Fibroblast of villous mesenchyme (primary cell): ENCODE measurements around the gene LUZP2. TPM values are rescaled to one million over a fixed set of nuclear protein-coding genes. Genes with fewer than 3 reads are reported as not detected.

Experiments used
- DNase-seq: peaks from one replicate; pipeline ENCODE4 v3.0.0-alpha.2; 2010; ENCODE audit warnings: low read depth
- H3K4me3 ChIP-seq: 2 replicates; pipeline ENCODE4 v1.5.1; 2011; ENCODE audit warnings: low read depth, mild to moderate bottlenecking, low read length
- CTCF ChIP-seq: IDR thresholded peaks from 2 replicates; pipeline ENCODE4 v1.5.1; 2012; ENCODE audit warnings: low read depth, mild to moderate bottlenecking, low read length; ENCODE audit not compliant: insufficient read depth
- total RNA-seq: library from RNA; depleted of rRNA; stranded (reverse); fragments of >200 nt; gene quantifications from 2 replicates; pipeline ENCODE4 v1.2.3, GENCODE V29; 2012

The LUZP2 gene
- total RNA-seq, 1 donor, result under 0.01 TPM

- DNase-seq, result no peak
- no peak overlapping the region for H3K4me3 ChIP-seq
- TF ChIP-seq CTCF, result no peak
Measured at GRCh38 chr11:24925091-24925490, 428.2 kb downstream of the LUZP2 start.

DNA sequence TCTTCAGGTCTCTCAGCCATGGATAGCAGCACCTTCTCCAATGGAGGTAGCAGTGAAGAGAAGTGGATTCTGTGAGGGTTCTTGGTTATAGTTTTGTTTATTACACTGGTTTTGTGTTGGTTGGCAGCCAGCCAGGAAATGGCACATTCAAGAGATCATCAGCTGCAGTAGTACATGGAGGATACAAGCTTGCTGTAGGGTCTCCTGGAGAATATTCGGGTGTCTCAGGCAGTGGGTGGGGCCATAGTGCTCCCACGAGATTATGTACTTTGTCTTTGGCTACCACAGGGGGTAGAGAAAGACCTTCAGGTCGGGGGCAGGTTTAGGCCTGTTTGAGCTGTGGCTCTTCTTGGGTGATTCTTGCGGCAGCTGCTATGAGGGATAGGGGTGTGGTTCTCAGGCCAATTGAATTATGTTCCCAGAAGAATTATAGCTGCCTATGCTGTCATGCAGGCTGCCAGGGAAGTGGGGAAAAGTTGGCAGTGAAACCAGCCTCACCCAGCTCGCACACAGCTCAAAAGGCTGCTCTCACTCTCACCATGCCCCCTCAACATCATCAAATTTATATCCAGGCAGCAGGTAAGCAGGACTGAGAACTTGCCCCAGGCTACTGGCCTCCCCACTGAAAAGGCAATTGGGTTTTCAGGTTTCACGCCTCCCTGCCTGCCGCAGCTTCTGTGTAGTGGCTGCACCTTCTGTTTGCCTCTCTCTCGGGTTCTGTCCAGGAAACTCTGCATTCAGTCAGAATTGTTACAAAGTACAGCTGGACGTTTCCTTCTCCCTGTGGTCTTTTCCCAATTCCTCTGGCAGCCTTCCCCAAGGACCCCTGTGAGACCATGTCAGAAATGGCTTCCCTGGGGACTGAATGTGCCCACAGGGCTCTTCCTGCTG, 435.5 kb downstream of the LUZP2 start:
- no peak for TF ChIP-seq CTCF
- no peak for DNase-seq
- H3K4me3 ChIP-seq, result no peak overlapping the region

GRCh38 chr11:24934733-24935439, 438.0 kb downstream of the LUZP2 start:
- no peak for TF ChIP-seq CTCF
- no peak for DNase-seq
- H3K4me3 ChIP-seq, result no peak overlapping the region

DNA sequence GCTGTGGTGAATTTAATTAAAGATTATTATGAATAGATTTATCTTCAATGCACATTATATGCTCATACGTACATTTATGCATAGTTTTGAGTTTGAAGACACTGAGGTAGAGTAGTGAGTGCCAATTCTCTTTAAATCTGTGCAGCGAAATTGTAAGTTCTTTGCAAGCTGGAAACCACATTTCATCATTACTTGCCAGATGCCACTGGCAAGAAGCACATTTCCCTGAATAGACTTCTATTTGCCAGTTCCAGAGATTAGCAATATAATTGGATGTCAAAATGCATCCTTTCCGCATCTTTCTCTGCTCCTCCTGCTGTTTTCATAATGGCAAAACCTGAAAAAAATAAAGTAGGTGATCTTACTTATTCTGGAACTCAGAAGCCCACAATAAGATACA, 448.0 kb downstream of the LUZP2 start:
- H3K4me3 ChIP-seq, result no peak overlapping the region
- no peak for TF ChIP-seq CTCF
- no peak for DNase-seq

DNA sequence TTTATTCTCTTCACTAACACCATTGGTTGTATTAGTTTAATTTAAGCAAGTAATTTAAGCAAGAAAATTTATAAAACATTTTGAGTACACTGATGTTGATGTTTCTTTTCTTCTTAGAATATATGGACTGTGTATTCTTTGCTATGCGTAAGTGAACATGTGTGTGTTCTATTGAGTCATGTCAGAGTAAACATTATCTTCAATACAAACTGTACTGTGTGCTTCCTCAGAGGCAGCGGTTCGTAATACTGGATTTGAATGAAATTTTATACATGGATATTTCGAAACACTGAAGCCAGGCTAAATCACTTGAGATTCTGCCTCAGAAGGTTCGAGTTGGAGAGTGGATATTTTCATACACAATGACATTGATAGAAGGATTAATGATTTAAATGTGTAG, 452.6 kb downstream of the LUZP2 start:
- no peak for DNase-seq
- no peak overlapping the region for H3K4me3 ChIP-seq
- TF ChIP-seq CTCF, result no peak

- H3K4me3 ChIP-seq, result no peak overlapping the region
- TF ChIP-seq CTCF, result no peak
- DNase-seq, result no peak
Measured at GRCh38 chr11:24963852-24964251, 467.0 kb downstream of the LUZP2 start.
